Thyroid gland (tissue), 4 donors: ENCODE data around the gene PPP2R2B. TPM values are rescaled to one million over a fixed set of nuclear protein-coding genes. Genes with fewer than 3 reads are reported as not detected.

ENCODE experiments used
- DNase-seq, 2 donors: peaks; one replicate each; pipeline ENCODE4 v3.0.0-alpha.2; 2019
- H3K27ac ChIP-seq, 3 donors: fragments of 200-600 bp; sonication (generic); 1 replicate in 2 of 3; 2 replicates in 1 of 3; pipeline ENCODE4 v1.5.1; 2016 to 2019; ENCODE audit warnings: mild to moderate bottlenecking in 1 of 3, moderate library complexity in 1 of 3
- H3K27me3 ChIP-seq: fragments of 200-600 bp; sonication (generic); one replicate; pipeline ENCODE4 v1.5.1; 2019
- H3K36me3 ChIP-seq, 2 donors: fragments of 200-600 bp; sonication (generic); one replicate each; pipeline ENCODE4 v1.5.1; 2016 to 2019
- H3K4me1 ChIP-seq, 2 donors: fragments of 200-600 bp; sonication (generic); one replicate each; pipeline ENCODE4 v1.5.1; 2017 to 2019
- H3K4me3 ChIP-seq, 3 donors: fragments of 200-600 bp; sonication (generic); replicated peaks in 1 of 3; 1 replicate in 2 of 3; 2 replicates in 1 of 3; pipeline ENCODE4 v1.5.1; 2016; ENCODE audit warnings: mild to moderate bottlenecking in 1 of 3
- H3K9me3 ChIP-seq: fragments of 200-600 bp; sonication (generic); one replicate; pipeline ENCODE4 v1.5.1; 2017
- POLR2A ChIP-seq, 2 donors: fragments of 450-650 bp; IDR thresholded peaks; one replicate each; pipeline ENCODE4 v1.6.1; 2017; ENCODE audit warnings: antibody characterized with exemption in 2 of 2, mild to moderate bottlenecking in 2 of 2, moderate library complexity in 1 of 2
- WGBS, 2 donors: methylation state at CpG; one replicate each; pipeline ENCODE4 v1.1.5; 2017; 5-methylcytosine and 5-hydroxymethylcytosine counted together
- intact Hi-C: fragments of 100-400 bp; cut with DNase I; formaldehyde crosslinking; loops from one replicate; pipeline ENCODE4 v1.15.1; 2023
- total RNA-seq, 4 donors: library from RNA; depleted of rRNA; stranded (reverse); fragments of >200 nt; gene quantifications; one replicate each; pipeline ENCODE4 v1.2.3, GENCODE V29; 2016
- TF ChIP-seq, protein P1 (sequence below), 6 experiments: fragments of 200-600 bp in 3 of 6; fragments of 450-650 bp in 3 of 6; sonication (generic) in 3 of 6; IDR thresholded peaks; one replicate each; pipeline ENCODE4 v1.5.1; 2016 to 2019; ENCODE audit warnings: antibody characterized with exemption in 6 of 6, mild to moderate bottlenecking in 2 of 6, inconsistent platforms in 1 of 6, moderate library complexity in 1 of 6

Gene PPP2R2B
- total RNA-seq, 4 donors from 2014 or later: 1.1 to 5.0 (median 2.9) TPM

DNA sequence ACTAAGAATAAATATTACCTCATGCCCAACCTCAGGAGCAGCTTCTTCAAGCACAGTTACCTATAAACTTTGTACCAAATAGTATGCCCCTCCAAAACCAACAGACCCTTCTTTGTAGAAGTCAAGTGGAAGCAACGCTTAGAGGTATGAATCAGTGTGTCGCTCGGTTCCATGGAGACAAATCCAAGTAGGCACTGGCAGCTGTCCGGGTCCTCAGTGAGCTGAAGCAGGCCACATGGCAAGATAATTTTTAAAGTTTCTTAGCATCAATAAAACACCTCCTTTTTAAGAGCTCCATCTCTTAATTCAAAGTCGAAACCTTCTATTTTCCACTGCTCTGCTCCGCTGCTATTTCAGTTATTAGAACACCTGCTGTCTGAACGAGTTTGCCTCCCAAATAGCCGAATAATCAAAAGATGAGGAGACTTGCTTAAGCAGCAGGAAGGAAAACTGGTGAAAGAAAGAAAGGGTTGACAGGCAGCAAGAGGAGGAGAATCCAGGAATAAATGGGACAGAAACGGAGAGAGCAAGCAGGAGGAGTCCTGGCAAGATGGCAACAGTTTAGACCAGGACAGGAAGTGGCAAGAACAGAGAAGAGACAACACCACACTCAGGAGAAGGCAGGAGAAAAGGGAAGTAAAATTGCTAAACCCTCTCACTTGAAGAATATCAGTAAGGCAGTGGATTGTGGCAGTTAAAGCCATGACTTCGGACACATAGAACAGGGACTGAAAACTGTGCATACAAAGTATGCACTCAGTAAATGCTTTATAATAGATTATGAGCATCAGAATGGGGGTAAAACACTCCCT is 65.0 kb downstream of the PPP2R2B start:
- TF ChIP-seq, protein P1, sequence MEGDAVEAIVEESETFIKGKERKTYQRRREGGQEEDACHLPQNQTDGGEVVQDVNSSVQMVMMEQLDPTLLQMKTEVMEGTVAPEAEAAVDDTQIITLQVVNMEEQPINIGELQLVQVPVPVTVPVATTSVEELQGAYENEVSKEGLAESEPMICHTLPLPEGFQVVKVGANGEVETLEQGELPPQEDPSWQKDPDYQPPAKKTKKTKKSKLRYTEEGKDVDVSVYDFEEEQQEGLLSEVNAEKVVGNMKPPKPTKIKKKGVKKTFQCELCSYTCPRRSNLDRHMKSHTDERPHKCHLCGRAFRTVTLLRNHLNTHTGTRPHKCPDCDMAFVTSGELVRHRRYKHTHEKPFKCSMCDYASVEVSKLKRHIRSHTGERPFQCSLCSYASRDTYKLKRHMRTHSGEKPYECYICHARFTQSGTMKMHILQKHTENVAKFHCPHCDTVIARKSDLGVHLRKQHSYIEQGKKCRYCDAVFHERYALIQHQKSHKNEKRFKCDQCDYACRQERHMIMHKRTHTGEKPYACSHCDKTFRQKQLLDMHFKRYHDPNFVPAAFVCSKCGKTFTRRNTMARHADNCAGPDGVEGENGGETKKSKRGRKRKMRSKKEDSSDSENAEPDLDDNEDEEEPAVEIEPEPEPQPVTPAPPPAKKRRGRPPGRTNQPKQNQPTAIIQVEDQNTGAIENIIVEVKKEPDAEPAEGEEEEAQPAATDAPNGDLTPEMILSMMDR (IDR thresholded peaks at IDR 0.05): no peak
- TF ChIP-seq POLR2A (IDR thresholded peaks at IDR 0.05): no peak
- 73 to 74% methylated on average over 10 of the region's 10 CpGs for WGBS, 2 donors
- Histone ChIP-seq H3K9me3 (no peaks in the 10 kb centered on the region), H3K36me3 (no peaks in the 10 kb centered on the region), H3K27me3 (no peaks in the 10 kb centered on the region), H3K27ac (no peak overlapping the region), H3K4me1 (no peaks in the 10 kb centered on the region), H3K4me3 (no peak overlapping the region)
- intact Hi-C loops: no loop called here
- no peak for DNase-seq

DNA sequence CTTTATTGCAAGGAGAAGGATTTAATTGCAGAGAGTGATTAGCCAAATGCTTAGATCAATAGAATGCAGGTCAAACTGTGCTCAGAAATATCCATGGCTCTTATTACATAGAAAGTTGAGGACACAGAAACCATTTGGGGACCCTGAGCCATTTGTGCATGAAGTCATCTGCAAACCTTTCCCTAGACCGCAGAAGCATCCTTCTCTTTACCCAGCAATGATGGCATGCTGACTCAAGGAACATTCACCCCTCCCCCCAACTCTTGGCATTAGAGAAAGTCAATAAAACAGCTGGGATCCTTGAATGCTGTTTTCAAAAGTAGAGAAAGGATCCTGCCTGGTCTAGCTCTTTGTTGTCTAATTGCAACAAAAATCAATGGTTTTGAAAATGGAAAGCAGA is 73.5 kb downstream of the PPP2R2B start:
- WGBS, 2 donors: 47 to 55% methylated on average over 1 of the region's 1 CpG
- Histone ChIP-seq H3K27ac (no peak overlapping the region), H3K4me3 (no peak overlapping the region), H3K36me3 (no peaks in the 10 kb centered on the region), H3K27me3 (no peaks in the 10 kb centered on the region), H3K9me3 (no peaks in the 10 kb centered on the region), H3K4me1 (no peaks in the 10 kb centered on the region)
- intact Hi-C loops: no loop called here
- DNase-seq: no peak
- TF ChIP-seq POLR2A (IDR thresholded peaks at IDR 0.05): no peak
- TF ChIP-seq, protein P1 (IDR thresholded peaks at IDR 0.05): no peak

DNA sequence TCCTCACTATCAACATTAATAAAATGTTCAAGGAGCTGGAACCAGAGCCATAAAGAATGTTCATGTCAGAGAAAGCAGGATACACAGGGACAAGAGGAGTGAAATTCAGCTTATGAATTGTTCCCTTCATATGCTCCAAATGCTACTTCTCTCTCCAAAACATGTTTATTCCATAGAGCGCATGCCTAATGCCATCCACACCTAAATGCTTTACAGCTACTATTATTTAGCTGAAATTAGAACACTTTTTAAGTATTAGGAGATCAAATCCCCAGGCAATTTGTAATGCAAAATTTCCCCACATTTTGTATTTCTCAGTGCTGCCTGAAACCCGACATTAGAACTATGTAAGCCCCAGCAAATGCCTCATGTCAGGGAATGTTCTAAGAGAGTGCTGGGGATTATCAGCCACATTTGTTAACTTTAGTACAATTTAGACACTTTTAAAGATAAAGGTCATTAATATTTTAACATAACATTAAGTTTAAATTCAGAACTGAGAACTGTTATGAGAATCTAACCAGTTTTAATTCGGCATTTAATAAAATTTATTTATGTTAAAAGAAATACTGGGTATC is 75.5 kb downstream of the PPP2R2B start:
- Histone ChIP-seq H3K4me1 (no peaks in the 10 kb centered on the region), H3K36me3 (no peaks in the 10 kb centered on the region), H3K4me3 (no peak overlapping the region), H3K27ac (no peak overlapping the region), H3K27me3 (no peaks in the 10 kb centered on the region), H3K9me3 (no peaks in the 10 kb centered on the region)
- DNase-seq: no peak
- 86 to 91% methylated on average over 3 of the region's 3 CpGs for WGBS, 2 donors
- TF ChIP-seq POLR2A (IDR thresholded peaks at IDR 0.05): no peak
- TF ChIP-seq, protein P1 (IDR thresholded peaks at IDR 0.05): no peak
- intact Hi-C loops: no loop called here

DNA sequence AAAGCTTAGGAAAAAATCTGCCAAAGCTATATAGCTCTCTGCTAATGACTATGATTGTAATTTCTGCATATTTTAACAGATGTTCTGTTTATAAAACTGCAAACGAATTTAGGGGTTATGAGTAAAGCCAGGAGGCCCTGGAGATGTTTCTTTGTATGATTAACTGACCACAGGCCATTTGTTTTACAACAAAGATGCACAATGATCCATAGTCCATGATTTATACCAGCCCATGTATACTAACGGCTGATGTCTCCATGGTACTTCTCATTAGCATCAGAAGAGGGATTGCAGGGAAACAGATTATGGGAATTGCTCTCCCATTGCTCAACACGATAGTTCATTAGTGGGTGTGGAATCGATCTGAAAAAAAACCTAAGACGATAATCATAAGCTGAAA is 78.9 kb downstream of the PPP2R2B start:
- Histone ChIP-seq H3K27me3 (no peaks in the 10 kb centered on the region), H3K9me3 (no peaks in the 10 kb centered on the region), H3K36me3 (no peaks in the 10 kb centered on the region), H3K27ac (no peak overlapping the region), H3K4me1 (no peaks in the 10 kb centered on the region), H3K4me3 (no peak overlapping the region)
- 81 to 88% methylated on average over 5 of the region's 5 CpGs for WGBS, 2 donors
- intact Hi-C loops: no loop called here
- TF ChIP-seq, protein P1 (IDR thresholded peaks at IDR 0.05): no peak
- TF ChIP-seq POLR2A (IDR thresholded peaks at IDR 0.05): no peak
- no peak for DNase-seq

DNA sequence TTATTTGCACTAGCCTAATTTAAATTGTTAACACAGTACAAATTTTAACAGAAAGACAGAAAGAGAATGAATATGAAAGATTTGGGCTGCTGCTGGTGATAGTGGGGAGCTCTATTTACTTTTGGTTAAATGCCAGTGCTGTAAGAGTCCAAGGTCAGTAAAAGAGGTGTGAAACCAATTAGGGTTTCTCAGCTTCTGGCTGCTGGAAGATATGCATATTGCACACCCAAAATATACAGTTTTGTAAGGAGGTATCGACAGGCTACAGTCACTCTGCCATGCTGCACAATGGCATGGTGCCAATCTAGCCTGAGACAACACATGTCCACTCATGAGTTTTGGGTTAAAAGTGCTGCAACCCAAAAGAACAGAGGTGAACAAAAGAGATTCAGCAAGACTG is 79.3 kb downstream of the PPP2R2B start:
- DNase-seq: no peak
- Histone ChIP-seq H3K4me1 (no peaks in the 10 kb centered on the region), H3K36me3 (no peaks in the 10 kb centered on the region), H3K9me3 (no peaks in the 10 kb centered on the region), H3K4me3 (no peak overlapping the region), H3K27me3 (no peaks in the 10 kb centered on the region), H3K27ac (no peak overlapping the region)
- intact Hi-C loops: no loop called here
- TF ChIP-seq POLR2A (IDR thresholded peaks at IDR 0.05): no peak
- TF ChIP-seq, protein P1 (IDR thresholded peaks at IDR 0.05): no peak
- 58 to 69% methylated on average over 1 of the region's 1 CpG for WGBS, 2 donors
